NCI-H2196 (cell line): ENCODE results near the gene EVC.
"Not testable (repeated sequence)": the region's sequence is repeated elsewhere in the genome, so short reads cannot be mapped to it uniquely, and the experiment has no call there.

ENCODE experiments used
- DNase-seq: peaks from one replicate; lab custom pipeline; 2025; ENCODE audit not compliant: unreplicated experiment; lab: John Stamatoyannopoulos, UW

The EVC gene

DNA sequence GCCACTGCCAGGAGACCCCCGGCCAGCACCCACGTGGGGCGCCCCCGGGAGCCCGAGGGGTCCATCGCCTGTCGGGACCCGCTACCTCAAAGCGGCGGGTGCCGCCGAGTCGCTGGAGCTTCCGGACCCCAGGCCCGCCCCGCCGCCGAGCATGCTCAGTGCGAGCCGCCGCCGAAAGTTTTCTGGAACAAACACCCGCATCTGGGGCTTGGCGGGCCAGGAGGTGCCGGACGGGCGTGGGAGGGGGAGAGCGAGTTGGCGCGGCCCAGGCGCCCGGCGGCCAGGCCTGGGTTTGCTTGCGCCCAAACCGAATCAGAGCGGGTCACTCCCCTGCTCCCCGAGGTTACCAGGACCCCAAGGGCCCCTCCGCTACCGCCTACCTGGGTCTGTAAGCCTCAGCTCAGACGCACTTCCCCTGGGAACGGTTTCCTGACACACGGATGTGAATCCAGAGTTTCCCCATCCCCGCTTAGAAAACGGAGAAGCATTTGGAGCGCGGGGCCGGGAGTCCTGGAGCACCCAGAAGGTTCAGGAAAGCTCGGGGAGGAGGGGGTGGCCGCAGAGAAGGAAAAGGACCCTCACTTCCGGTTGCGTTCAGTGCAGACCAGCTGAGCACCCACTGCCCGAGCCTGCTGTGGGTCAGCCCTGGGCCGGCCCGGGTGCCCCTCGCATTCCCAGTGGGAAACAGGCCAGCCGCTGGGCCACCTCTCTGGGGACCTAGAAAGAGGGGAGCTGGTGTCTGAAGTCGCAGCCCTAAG lies 2.4 kb upstream of the EVC start, which contains the start of gene EVC2:
Gene EVC2, minus strand, starts transcription at position 111 of the 758 bp plus-strand sequence. Its CDS starts 46 bp downstream, at position 65.
- DNase-seq, result no peak

- no peak for DNase-seq
These were observed 1.8 kb upstream of the EVC start for GRCh38 chr4:5709207-5709575.

GRCh38 chr4:5710065-5710960 lies 688 bp upstream of the EVC start:
- no peak for DNase-seq

- no peak for DNase-seq
These were observed 631 bp downstream of the EVC start for GRCh38 chr4:5711479-5712184.

DNA sequence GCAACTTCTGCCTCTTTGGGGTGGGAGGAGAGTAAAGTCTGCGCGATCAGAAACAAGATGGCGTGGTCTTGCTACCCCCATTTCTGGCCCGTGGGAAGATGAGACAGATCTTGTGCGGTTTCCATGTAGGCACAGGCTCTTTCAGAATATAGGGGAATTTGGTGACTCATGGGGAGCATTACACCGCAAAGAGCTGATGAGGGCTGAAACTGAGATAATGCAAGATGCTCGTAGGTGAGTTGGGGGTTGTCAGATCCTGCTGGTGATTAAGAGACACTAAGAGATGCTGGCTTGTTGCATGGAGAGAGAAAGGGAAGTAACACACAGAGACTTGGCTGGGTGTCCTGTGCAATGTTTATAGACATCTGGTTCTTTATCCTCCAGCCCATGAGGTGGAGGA lies 1.5 kb downstream of the EVC start:
- no peak for DNase-seq

DNA sequence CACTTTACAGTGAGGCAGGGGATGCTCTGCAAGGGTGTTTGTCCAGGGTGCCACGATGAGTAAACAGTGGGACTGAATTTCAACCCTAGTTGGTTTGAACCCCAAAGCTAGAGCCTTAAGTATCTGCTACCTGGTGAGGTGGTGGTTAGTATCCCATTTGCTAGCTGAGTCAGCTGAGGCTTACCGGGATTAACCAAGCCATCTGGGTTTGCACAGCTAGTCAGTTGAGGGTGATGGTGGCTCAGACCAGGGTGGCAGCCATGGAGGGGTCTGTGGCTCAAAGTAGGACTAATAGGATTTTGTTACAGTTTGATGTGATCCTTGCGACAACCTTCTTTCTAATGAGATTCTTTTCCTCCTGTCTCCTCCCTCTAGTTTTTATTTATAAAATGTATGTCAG lies 1.9 kb downstream of the EVC start:
- DNase-seq, result no peak

- no peak for DNase-seq
These were observed 2.9 kb downstream of the EVC start for GRCh38 chr4:5713861-5714260.

DNA sequence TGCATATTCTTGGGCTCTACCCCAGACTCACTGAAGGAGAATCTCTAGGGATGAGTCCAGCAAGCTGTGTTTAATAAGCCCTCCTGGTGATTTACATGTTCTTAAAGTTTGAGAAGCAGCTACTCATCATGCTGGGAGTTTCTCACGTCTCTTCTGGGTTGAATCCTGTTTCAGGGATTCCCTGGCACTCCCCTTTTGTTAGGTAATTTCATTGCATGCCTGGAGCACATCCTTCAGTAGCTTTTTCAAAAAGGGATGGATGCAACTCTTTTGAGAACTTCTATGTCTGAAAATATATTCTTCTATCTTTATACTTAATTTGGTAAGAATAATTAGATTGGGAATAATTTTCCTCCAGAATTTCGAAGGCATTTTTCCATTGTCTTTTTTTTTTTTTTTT lies 4.4 kb downstream of the EVC start:
- DNase-seq, result no peak

- DNase-seq, result no peak
These were observed 5.4 kb downstream of the EVC start for GRCh38 chr4:5716391-5716790.

GRCh38 chr4:5717449-5718158 lies 6.6 kb downstream of the EVC start:
- no peak for DNase-seq

DNA sequence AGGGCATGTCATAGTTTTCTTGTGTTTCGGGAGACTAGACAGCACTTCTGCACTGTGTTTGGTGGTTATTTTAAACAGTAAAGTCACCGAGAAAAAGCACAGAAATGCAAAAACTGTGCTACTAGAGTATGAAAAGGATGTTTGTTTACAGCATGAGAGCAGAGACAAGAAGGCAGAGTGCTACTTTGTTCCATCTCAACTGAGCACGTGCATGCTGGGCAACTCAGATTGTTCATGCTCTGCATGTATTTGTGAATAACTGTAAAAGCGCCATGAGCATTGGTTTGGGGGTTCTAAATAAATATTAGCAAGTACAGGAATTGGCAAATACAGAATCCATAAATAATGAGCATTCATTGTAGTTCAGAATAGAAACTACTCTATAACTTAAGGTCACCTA lies 7.4 kb downstream of the EVC start:
- no peak for DNase-seq

DNA sequence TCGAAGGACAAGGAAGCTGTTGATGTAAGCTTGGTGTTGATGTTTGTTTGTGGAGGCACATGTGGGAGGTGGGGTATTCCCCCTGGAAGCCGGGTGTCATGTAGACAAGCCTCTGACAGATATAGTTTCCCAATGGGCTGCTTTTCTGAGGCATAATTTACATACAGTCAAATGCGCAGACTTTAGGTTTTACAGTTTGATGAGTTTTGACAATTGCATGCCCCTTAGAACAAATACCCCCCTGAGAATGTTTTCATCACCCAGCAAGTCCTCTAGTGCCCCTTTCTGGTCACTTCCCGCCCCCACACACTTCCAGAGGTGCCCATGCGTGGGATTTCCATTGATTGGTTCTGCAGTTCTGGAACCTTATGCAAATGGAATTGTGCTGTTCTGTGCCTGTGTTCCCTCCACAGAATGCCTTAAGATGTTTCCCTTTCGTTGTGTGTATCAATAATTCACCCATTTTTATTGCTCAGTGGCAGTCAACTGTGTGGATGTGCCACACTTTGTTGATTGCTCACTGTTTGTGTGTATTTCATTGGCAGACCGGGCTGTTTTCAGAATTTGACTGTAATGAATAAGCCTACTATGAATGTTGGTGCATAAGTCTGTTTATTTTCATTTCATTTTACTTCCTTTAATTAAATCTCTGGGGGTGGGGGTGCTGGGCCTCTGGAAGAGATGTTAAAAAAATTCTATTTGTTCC lies 8.5 kb downstream of the EVC start:
- DNase-seq, result no peak

- DNase-seq, result no peak
These were observed 9.3 kb downstream of the EVC start for GRCh38 chr4:5720157-5720850.

DNA sequence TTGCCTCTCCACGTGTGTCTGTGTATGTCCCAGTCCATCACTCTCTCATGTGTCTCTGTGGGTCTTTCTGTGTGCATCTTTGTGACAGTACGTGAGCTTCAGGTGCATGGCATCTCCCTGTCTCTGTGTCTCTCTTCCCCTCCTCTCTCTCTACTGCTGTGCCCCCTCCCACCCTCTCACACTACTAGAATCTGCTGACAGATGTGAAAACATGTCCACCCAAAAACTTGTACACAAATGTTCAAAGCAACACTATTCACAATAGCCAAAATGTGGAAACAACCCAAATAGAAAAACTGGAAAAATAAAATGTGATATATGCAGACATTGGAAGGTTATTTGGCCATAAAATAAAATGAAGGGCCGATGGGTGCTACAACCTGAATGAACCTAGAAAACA lies 10.0 kb downstream of the EVC start:
- DNase-seq, result no peak

GRCh38 chr4:5721923-5722322 lies 10.9 kb downstream of the EVC start:
- no peak for DNase-seq

- no peak for DNase-seq
These were observed 11.3 kb downstream of the EVC start for GRCh38 chr4:5722328-5722727.

DNA sequence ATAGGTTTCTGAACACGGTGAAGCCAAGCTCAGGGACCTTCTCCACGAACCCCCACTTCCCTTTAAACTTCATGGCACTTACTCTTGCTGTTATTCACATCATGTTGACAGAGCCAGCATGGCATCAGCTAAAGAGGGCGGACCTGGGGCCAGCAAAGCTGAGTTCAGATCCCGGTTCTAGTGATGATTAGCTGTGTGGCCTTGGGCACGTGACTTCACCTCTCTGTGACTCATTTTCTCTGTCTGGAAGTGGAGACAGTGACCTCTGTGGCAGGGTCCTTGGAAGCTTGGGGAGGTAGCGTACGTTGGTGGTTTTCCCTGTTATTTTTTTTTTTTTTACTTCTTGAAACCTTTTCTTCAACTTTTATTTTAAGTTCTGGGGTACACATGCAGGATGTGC lies 13.4 kb downstream of the EVC start:
- DNase-seq, result no peak

- not testable (repeated sequence) for DNase-seq
These were observed 17.4 kb downstream of the EVC start for GRCh38 chr4:5728412-5728811.

GRCh38 chr4:5730436-5730835 lies 19.4 kb downstream of the EVC start:
- DNase-seq, result no peak
